Measurements from ENCODE around the gene HDAC4.

Gene HDAC4

DNA sequence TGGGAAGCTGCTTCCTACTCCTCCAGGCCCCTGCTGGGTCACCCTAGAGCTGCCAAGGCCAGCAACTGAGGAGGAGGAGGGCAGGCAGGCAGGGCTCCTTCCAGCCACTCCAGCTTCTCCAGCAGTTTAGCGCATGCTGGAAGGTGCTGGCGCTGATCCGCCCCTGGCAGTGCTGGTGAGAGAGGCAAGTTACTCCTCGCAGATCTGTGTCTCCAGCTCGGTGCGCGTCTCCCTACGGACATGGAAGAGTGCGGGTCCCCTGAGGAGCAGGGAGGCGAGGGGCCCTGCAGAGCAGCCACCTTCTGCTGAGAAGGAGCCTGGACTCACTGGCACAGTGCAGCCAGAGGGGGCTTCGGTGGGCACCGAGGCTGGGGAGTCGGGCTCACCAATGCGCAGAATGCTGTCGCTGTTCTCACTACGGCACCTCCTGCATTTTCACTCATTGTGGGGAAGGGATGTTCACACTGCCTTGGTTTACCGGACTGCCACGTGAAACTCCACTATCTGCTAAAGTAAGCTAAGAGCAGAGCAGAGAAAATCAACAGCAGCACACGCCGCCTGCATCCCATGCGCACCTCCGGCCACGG, 206.0 kb downstream of the HDAC4 start:
- DNase-seq, result no peak

DNA sequence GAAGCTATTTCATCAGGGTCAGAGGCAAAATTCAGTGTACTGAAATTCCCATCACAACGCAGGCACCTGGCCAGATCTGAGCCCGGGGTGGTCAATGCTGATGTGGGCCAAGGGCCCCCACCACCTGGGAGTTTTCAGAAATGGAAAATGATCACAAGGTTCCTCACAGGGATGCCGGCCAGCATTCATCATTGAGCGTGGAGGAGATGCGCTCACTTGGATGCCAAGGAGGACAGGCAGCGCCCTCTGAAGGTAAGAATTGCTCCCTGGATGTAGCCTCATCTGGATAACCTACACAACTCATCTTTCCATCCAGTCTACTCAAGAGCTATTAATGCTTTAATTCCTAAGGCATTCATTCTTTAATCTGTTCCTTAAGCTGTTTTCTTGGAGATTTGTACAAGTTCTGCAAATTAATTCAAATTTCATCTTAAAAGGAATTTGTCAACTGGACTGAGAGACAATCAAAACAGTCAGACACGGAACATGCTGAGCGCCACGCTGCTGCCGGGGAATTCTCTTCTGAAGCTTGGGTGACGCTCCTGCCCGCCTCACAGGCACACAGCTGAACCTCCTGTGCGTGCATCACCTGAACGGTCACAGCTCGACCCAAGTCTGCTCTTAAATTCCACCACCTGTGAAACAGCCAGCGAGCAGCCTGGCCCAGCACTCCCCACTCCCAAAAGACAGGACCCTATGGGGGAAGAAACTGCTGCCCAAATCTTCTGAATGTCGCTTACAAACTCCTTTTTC, 206.7 kb downstream of the HDAC4 start:
- DNase-seq, result no peak

DNA sequence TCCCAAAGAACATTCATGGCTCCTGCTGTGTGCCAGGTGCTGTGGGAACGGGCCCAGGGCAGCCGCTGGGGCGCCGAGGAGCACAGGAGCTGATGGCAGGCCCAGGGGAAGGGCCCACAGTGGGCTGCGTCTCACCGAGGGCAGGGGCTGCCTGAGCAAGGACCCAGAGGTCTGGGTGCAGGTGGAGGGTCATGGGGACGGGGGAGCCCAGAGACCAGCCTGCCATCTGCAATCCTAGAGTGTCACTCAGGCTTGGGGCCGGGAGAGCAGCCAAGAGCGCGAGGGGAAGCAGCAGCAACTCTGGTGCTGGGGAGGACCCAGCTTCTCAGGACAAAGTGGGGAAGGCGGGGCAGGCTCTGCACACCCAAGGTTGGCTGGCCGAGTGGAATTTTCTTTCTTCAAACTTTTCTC, 207.4 kb downstream of the HDAC4 start:
- DNase-seq, result no peak

DNA sequence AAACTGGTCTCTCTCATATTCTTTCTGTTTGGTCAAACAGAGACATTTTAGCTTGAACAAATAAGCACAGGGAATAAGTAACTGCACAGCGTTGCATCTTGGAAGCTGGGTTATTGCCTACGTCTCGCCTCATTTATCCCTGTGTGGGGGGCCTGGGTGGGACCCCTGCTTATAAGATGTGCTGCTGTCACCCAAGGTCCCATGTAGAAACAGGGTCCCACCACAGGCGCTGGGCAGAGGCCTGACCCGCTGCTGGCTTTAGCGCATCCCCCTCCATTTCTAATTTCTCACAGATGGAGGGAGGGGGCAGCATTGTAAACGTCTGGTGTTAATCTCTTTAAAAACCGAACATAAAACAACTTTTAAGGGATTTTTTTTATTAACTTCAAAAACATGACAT, 207.8 kb downstream of the HDAC4 start:
- no peak for DNase-seq

DNA sequence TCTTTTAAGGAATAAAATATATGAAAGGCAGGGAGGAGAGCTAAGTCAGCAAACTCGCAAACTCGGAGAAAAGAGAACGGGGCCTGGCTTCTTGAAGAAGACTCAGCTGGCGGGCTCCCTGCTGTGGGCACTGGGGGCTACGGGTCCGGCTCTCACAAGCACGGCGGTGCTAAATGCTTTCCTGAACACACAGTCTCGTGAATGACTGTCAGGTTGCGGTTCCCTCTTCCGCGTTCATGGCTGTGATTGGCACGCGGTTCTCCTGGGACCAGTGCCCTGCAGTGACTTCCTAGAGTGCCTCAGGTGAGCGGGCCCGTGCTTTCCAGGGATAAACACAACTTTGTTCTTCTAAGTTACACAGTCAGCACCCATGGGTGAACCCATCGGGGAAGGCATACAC, 208.4 kb downstream of the HDAC4 start:
- DNase-seq, result no peak

DNA sequence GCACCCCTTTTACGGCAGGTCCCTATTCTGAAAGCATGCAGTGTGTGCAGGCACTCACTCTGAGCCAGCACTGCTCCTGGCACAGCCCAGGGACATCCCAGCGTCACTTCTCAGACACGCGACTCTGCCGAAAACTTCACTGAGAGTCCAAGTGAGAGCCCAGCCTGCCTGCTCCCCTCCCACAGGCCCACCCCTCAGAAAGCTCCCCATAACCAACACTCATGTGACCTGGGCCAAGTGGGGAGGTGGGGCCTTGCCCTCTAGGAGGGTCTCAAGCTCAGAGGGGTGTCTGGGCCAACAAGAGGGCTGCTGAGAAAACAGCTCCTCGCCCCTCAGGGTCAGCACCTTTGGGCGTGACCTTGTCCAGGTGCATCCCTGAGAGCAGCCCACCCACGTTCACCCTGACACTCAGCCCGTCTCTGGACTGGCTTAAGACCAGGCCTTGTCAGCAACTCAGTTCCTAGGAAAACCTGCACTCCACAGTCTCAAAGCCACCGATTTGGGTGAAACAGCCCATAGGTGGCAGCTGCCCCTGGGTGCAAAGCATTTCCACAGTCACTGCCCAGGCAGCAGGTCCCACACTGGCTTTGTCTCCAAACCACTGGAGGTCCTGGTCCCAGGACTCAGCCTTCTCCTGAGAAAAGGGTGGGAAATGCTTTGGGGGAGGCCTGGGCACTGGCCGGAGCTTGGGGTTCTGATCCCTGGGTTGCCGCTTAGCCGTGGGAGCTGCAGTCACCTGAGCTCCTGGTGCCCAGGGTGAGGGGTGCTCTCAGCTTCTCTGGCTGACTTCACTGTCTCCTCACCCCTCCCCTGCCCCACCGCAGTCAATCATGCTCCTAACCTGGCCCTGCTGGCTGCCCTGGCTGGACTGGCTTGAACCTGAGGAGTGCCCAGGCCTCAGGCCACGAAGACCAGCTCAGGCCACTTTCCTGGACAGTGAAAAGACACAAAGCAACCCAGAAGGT, 209.6 kb downstream of the HDAC4 start:
- no peak for DNase-seq

DNA sequence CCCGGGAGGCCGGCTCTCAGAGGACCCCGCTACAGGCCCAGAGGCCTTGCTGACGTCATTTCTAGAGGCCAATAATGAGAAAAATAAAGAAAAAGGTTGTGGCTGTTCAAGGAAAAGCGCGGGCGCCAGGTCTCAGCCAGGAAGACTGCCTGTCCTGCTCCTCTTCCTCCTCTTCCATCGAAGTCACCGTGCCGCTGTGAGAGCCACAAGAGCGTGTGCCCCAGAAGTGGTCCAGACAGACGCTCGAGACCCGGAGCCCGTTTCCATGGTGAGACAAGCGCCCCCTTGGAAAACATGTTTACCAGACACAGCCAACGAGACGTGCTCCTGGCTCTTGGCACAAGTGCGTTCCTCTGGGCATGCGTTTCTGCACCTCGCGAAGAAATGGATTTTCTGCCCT, 210.5 kb downstream of the HDAC4 start:
- DNase-seq, result no peak

DNA sequence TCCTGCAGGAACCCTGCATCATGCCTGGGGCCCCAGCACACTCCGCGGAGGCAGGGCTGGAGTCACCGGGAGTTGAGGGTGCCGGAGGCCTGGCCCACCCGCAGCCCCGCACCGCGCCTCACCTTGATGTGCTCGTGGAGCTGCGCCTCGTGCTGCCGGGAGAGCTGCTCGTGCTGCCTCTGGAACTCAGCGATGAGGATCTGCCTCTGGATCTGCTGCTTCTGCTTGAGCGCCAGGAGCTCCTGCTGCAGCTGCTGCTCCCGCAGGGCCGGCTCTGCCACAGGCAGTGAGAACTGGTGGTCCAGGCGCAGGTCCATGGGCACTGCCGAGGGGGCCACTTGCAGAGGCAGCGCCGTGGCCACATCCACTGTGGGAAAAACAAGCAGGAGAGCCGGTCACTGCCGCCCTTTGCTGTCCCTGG, 211.1 kb downstream of the HDAC4 start:
- DNase-seq, result no peak

DNA sequence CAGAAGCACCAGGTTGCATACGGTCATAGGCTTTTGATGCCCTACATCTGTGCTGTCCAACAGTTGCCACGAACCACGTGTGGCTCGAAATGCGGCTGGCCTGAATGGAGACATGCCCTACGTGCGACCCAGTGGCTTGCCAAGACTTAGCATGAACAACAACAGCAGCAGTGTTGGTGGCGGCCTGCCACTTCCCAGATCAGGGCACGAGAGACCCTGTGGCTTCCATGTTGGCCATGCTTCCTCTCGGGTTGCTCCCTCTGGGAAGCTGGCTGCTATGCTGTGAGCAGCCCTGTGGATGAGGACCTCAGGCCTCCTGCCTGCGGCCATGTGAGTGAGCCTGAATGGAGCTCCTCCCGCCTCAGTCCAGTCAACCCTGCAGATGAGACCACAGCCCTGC, 212.3 kb downstream of the HDAC4 start:
- DNase-seq, result no peak

DNA sequence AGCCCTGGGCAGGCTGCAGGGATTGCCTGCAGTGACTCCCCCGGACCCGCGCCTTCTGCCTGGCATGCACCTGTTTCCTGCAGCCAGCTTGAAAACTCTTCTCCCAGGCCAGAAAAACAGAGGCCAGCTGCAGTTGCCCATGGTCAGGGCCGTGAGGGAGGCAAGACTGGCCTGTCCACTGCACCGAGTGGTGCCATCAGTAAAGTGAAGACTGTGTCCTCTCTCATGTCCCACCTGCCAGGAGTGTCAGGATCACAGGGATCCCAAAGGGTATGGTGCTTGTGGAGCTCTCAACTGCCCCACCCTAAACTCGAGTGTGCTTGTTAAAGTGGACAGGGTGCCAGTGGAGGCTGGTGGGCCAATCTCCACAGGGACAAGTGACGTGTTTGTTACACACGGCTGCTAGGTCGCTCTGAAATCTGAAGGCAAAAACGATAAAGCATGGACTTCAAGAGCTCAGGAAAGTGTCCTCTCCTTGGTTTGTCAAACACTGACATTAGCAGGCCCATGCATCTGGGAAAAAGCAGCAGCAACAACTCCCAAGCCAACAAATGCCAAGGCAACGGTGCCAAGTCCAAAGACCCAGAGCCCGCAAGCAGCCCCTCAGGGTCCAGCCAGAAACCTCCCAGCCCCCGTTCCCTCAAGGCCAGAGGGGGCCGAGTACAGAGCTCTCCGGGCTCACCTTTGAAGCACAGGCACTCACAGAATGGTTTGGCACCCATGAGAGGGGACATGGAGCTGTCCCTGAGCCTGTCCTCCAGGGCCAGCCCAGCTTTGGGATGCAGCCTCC, 213.2 kb downstream of the HDAC4 start:
- no peak for DNase-seq

DNA sequence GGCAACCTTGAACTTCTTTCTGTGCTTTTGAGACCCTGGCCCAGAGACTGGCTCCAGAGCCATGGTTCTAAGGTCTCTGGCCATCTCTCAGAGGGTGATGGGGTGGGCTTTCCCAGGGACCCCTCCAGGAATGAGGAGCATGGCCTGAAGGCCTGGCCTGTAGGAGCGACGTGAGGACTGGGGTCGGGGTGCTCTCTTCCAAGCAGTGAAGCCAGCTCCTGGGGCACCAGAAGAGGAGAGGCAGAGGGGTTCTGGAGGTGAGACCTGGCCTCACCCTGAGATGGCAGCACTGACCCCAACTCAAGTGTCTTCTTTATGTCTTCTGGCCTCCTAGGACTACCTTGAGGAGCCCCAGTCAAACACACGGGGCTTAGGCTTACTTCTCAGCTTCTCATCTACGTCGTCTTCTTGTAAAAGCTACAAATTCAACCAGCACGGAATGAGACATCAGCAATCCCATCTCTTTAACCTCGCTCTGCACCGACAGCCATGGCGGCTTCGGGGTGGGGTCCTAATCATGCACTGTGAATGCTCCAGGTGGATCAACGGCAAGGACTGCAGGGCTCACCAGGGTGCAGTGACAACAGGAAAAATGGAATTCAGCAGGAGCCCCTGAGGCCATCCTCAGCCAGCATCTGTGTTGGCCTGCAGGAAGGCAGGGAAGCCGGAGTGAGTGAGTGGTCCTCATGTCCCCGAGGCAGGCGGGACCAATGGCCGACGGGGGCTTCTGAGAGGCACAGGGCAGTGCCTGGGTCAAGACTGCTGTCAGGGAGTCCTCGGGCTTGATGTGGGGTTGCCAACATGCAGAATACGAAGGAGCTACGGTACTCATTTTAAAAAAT, 214.1 kb downstream of the HDAC4 start:
- DNase-seq, result no peak

DNA sequence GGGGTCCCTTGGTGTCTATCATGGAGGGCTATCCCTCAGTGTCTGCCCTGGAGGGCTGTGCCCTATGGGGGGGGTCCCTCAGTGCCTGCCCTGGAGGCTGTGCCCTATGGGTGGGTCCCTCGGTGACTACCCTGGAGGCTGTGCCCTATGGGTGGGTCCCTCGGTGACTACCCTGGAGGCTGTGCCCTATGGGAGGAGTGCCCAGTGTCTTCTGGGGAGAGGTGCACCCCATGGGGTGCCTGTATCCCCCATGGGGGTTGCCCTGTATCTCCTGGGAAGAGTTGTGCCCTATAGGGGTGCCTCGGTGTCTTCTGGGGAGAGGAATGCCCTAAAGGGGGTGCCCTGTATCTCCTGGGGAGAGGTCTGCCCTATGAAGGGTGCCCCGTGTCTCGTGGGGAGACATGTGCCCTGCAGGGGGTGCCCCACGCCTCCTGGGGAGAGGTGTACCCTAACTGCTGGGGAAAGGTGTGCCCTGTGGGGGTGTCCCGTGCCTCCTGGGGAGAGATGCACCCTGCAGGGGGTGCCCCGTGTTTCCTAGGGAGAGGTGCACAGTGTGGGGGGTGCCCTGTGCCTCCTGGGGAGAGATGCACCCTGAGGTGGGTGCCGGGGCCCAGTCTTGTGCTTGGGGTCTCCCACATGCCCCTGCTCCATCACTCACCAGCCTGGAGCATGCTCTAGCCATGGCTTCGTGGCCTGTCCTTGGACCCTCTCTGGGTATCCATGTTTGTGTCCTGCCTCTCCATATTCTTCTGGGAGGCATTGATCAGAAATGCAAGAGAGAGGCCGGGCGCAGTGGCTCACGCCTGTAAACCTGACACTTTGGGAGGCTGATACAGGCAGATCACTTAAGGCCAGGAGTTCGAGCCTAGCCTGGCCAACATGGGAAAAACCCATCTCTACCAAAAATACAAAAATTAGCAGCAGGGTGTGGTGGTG, 215.6 kb downstream of the HDAC4 start:
- DNase-seq, result no peak

DNA sequence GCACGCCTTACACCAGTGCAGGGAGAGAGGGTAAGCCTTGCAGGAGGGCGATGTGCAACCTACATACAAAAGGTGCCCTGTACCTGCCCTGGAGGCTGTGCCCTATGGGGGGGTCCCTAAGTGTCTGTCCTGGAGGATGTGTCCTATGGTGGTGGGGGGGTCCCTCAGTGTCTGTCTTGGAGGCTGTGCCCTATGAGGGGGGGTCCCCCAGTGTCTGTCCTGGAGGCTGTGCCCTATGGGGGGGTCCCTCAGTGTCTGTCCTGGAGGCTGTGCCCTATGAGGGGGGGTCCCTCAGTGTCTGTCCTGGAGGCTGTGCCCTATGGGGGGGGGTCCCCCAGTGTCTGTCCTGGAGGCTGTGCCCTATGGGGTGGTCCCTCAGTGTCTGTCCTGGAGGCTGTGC, 216.6 kb downstream of the HDAC4 start:
- DNase-seq, result no peak

DNA sequence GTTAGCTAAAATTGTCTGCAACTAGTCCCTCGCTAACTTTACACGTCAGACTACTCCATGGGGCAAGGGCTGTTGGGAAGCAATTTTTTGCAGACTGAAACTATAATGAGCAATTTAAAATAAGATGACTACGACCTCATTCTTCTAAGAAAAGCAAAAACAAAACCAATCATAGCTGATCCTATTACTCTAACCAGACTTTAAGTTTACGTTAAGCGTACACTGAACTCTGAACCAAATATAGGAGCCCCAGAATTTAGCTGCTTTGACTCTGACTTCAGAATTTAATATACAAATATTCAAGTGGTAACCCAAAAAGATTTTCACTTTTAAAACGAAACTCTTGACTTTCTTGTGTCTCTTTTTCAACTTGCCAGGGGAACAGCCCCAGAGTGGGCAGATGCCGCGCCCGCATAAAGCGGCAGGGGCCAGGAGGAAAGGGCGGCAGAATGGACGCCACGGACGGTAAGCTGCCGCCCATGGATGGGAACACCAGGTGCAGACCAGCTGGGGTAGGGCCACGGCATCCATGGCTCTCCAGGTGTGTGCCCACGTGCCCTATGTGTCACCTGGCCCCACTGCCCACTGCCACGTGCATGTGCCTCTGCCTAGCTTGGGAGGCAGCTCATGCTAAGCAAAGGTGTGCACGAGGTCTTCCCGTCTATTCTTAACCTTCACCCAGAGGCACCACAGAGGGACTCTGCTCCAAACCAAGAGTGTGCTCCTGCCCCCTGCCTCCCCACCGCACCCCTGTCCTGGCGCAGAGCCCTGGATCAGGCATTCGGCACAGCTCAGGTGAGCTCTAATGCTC, 217.6 kb downstream of the HDAC4 start:
- no peak for DNase-seq

DNA sequence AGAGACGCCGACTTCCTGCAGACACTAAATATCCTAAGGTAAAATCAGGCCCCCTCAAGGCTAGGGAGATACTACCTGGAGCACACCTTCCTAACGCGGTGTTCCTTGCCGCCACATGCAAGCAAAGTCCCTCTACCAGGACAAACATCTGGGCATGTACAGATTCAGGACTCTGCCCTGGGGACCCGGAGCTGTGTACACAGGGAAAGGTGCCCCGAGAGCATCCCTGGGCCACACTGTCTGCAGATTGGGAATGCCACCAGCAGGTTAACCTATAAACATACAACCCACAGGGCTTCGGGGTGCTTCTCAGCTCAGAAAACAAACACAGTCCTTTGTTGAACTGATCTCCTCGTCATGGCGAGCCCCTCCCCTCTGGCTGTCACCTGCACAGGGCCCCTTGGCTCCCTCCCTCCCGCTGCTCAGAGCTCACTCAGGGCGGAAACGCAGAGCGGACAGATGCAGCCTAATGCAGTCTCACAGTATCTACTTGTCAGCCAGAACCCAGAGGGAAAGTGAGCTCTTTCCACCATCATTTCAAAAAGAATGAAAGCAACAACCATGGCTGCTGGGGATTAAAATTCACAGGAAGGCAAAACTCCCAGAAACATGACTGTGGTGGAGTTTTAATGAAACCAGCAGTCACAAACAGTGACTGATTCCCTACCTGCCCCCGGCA, 218.8 kb downstream of the HDAC4 start:
- no peak for DNase-seq

DNA sequence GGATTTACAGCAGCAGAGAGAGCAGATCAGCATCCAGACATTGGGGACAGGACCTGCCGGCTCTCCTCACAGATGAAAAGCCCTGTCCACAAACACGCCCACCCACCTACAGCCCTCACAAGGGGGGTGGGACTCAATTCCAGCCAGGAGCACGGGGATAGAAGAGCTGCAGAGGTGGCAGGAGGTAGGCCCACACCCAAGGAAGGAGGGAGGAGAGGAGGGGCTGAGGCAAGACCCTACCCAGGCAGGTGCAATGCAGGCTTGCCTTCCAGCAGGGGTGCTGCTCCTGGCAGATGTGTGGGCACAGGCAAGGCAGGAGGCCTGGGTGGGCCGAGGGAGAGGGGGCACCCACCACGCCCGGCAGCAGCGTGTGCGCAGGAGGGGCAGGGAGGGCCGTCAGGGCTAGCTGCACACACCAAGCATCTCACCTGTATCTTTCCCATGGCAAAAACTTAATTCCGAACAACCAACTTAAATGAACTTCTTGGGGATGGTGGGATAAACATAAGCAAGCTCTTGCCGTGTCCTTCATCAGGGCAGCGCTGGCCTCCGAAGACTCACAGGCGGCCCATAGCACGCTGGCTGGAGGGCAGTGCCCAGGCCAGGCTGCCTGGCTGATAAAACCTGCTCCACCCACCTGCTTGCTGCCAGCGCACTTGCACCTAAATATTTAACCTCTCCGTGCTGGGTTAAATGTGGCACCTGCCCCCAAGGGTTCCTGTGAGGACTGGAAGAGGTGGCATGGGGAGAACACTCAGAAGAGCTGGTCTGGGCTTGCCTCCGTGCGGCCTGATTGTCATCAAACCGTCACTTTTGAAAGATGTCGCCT, 219.5 kb downstream of the HDAC4 start:
- DNase-seq, result no peak

DNA sequence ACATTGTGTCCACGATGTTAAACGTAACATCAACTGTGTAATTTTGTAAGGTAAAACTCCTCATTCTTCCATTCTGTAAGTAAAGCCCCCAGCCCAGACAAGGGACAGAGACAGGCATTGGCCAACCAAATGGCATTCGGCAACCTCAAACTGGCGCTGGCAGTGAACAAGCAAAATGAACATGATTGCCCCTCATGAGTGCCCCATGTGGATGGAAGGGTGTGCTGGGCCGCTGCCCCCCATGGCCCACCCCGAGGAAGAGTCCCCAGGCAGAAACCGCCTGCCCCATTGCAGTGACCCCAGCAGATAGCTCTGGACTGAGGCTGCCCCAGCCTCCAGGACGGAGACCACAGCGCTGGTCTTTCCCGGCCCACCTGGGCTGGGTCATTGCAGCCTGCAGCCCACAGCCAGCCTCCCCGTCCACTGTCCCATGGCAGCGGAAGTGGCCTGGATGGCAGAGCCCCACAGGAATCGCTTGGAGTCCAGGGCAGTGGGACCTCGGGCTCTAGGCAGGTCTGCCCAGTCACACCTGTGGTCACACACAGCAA, 220.2 kb downstream of the HDAC4 start:
- no peak for DNase-seq

DNA sequence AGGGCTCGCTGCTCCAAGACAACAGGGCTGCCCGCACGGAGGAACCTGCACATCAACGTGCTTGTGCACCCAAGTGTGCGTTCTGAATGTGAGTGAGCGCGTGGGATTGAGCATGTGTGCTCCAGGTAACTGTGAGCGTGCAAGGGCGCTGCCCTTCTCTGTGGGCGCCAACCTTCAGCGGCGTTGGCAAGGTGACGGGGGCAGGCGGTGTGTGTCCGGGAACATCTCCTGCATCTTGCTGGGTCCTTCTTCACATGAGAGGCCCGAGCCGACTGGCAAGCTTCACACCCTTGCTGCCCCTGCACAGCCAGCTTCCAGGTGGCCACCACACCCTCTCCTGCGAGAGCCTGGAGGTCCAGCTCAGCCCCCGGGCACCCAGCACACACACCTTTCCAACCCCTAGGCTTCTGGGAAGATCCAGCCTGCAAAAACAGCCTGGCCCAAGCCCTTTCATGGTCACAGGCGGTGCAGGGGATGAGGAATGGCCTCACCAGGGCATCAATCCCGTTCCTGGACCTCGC, 220.9 kb downstream of the HDAC4 start:
- DNase-seq, result no peak
